Natural killer cell (primary cell): ENCODE data around the gene PRM3. TPM values are rescaled to one million over a fixed set of nuclear protein-coding genes. Genes with fewer than 3 reads are reported as not detected.

Experiments used
- ATAC-seq, 3 donors: fragments of 150-1000 bp in 2 of 3; fragments of 200-7000 bp in 1 of 3; cut with Tn5 transposase; 1 replicate in 1 of 3; 2 replicates in 2 of 3; pipeline ENCODE4 v1.10.0; 2021; ENCODE audit warnings: mild to moderate bottlenecking in 2 of 3, moderate library complexity in 2 of 3
- DNase-seq, 2 donors: peaks; one replicate each; pipeline versions ENCODE4 v3.0.0 to v3.0.0-alpha.2; 2013 to 2021; ENCODE audit warnings: mixed read lengths in 1 of 2
- H3K27ac ChIP-seq: one replicate; pipeline ENCODE4 v1.5.1; 2013; ENCODE audit warnings: mild to moderate bottlenecking, low read length
- H3K27me3 ChIP-seq: one replicate; pipeline ENCODE4 v1.6.1; 2013; ENCODE audit warnings: low read length; ENCODE audit not compliant: control insufficient read depth, insufficient read depth
- H3K36me3 ChIP-seq: one replicate; pipeline ENCODE4 v1.6.1; 2013; ENCODE audit warnings: low read length; ENCODE audit not compliant: control insufficient read depth, insufficient read depth
- H3K4me1 ChIP-seq: one replicate; pipeline ENCODE4 v1.6.1; 2013; ENCODE audit warnings: low read length; ENCODE audit not compliant: control insufficient read depth, insufficient read depth
- H3K4me3 ChIP-seq: one replicate; pipeline ENCODE4 v1.5.1; 2013; ENCODE audit warnings: low read length
- H3K9me3 ChIP-seq: one replicate; pipeline ENCODE4 v1.6.1; 2013; ENCODE audit warnings: low read length; ENCODE audit not compliant: control insufficient read depth, insufficient read depth
- H3K27ac Mint-ChIP-seq, 2 donors: one replicate each; pipeline ENCODE4 v1.8.0; 2022; ENCODE audit warnings: mild to moderate bottlenecking in 2 of 2, mixed read lengths in 2 of 2, moderate library complexity in 1 of 2
- H3K27me3 Mint-ChIP-seq, 2 donors: one replicate each; pipeline ENCODE4 v1.8.0; 2022; ENCODE audit warnings: low read depth in 2 of 2, mixed read lengths in 2 of 2
- H3K36me3 Mint-ChIP-seq: one replicate; pipeline ENCODE4 v1.8.0; 2022; ENCODE audit warnings: mixed read lengths
- H3K4me1 Mint-ChIP-seq, 2 donors: one replicate each; pipeline ENCODE4 v1.8.0; 2022; ENCODE audit warnings: mixed read lengths in 2 of 2
- H3K4me3 Mint-ChIP-seq: one replicate; pipeline ENCODE4 v1.8.0; 2022; ENCODE audit warnings: mild to moderate bottlenecking, moderate library complexity, mixed read lengths
- H3K9me3 Mint-ChIP-seq, 2 donors: one replicate each; pipeline ENCODE4 v1.8.0; 2022; ENCODE audit warnings: mixed read lengths in 2 of 2
- WGBS: methylation state at CpG from one replicate; pipeline ENCODE4 v1.1.7; 2013; ENCODE audit warnings: missing lambda C conversion rate; ENCODE audit not compliant: insufficient coverage; 5-methylcytosine and 5-hydroxymethylcytosine counted together
- intact Hi-C: fragments of 100-400 bp; cut with micrococcal nuclease; formaldehyde crosslinking; loops from one replicate; pipeline ENCODE4 v1.14.2; 2022
- total RNA-seq, 4 donors: library from RNA; stranded (reverse); fragments of 120-200 nt in 1 of 4; gene quantifications; one replicate each; pipeline versions ENCODE4 v1.2.3 to v1.2.4, GENCODE V29; 2013 to 2022
- TF ChIP-seq, protein P1 (sequence below): fragments of 200-600 bp; IDR thresholded peaks from one replicate; pipeline ENCODE4 v1.8.0; 2022; ENCODE audit warnings: antibody characterized with exemption

PRM3 gene
- total RNA-seq, 3 donors from 2014 or later (not counting 1 experiment from before 2014, with no cell fraction given) = not detected

DNA sequence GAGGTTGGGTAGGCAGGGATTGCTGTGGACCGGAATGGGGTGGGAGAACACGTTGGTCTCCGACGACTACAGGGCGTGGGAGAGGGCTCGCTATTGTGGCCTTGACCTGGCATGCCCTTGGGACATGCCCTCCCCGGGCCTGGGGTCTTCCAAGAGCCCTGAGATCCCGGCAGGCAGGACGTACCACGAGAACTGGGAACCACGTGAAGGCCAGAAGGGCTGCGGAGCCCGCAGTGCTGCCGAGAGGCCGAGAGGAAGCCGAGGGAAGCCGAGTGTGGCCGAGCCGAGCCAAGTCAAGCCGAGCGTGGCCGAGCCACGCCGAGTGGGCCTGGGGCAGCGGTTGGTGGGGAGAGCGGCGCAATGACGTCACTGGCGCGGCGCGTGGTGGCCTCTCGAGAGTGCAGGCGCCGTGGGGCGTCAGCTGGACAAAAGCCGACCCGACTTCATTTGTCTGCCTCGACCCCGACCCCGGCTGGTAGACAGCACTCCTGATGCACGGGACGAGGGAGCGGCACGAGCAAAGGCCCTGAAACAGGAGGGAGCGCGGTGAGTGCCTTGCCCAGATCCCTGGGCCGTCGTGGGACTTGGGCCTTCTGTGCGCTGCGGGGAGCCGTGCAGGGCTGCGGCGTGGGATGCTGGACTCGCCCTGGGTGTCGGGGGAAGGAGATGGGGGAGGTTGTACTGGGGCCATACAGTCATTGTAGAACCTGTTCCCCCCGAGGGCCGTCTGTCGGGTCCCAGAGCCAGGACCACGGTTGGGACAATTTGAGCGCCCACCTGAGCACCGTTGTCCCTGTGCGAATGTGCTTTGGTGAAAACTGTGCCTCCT lies 24.0 kb downstream of the PRM3 start:
- intact Hi-C loops = loop anchor here (5.0 to 10.0 kb wide), 2 partner anchors 135 to 313 kb away; no protein-coding TSS in a partner anchor
- 93% methylated on average over 60 of the region's 63 CpGs for WGBS
- H3K4me3 ChIP-seq = no peak overlapping the region
- H3K36me3 ChIP-seq = peaks cover 3% of the 10 kb centered on the region
- no peaks in the 10 kb centered on the region for H3K9me3 ChIP-seq
- no peak overlapping the region for H3K27ac ChIP-seq
- Mint-ChIP-seq H3K27ac (no peak overlapping the region), H3K4me1 (peaks cover 35 to 51% of the 10 kb centered on the region in 2 donors), H3K9me3 (no peaks in the 10 kb centered on the region), H3K27me3 (no peaks in the 10 kb centered on the region), H3K36me3 (no peaks in the 10 kb centered on the region), H3K4me3 (no peak overlapping the region)
- DNase-seq (no peak), ATAC-seq (no peak)
- TF ChIP-seq, protein P1, sequence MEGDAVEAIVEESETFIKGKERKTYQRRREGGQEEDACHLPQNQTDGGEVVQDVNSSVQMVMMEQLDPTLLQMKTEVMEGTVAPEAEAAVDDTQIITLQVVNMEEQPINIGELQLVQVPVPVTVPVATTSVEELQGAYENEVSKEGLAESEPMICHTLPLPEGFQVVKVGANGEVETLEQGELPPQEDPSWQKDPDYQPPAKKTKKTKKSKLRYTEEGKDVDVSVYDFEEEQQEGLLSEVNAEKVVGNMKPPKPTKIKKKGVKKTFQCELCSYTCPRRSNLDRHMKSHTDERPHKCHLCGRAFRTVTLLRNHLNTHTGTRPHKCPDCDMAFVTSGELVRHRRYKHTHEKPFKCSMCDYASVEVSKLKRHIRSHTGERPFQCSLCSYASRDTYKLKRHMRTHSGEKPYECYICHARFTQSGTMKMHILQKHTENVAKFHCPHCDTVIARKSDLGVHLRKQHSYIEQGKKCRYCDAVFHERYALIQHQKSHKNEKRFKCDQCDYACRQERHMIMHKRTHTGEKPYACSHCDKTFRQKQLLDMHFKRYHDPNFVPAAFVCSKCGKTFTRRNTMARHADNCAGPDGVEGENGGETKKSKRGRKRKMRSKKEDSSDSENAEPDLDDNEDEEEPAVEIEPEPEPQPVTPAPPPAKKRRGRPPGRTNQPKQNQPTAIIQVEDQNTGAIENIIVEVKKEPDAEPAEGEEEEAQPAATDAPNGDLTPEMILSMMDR = no peak
- no peaks in the 10 kb centered on the region for H3K27me3 ChIP-seq
- H3K4me1 ChIP-seq = peaks cover 44% of the 10 kb centered on the region

- ATAC-seq (no peak), DNase-seq (no peak)
- no peak overlapping the region for H3K4me3 ChIP-seq
- H3K4me3 Mint-ChIP-seq = no peak overlapping the region
- H3K4me1 ChIP-seq = peaks cover 31% of the 10 kb centered on the region
- TF ChIP-seq, protein P1 = no peak
- WGBS = 90% methylated on average over 8 of the region's 8 CpGs
- no peaks in the 10 kb centered on the region for H3K9me3 Mint-ChIP-seq
- H3K27me3 ChIP-seq = no peaks in the 10 kb centered on the region
- no peak overlapping the region for H3K27ac ChIP-seq
- intact Hi-C loops = no loop called here
- H3K36me3 ChIP-seq = peaks cover 2% of the 10 kb centered on the region
- H3K4me1 Mint-ChIP-seq = peaks cover 27 to 41% of the 10 kb centered on the region in 2 donors
- no peaks in the 10 kb centered on the region for H3K27me3 Mint-ChIP-seq
- H3K9me3 ChIP-seq = no peaks in the 10 kb centered on the region
- H3K36me3 Mint-ChIP-seq = no peaks in the 10 kb centered on the region
- H3K27ac Mint-ChIP-seq = no peak overlapping the region
Measured at GRCh38 chr16:11248133-11248532, 25.3 kb downstream of the PRM3 start.

GRCh38 chr16:11245988-11246387 lies 27.4 kb downstream of the PRM3 start:
- H3K9me3 Mint-ChIP-seq = no peaks in the 10 kb centered on the region
- H3K4me1 Mint-ChIP-seq = peaks cover 11 to 24% of the 10 kb centered on the region in 2 donors
- H3K4me3 Mint-ChIP-seq = no peak overlapping the region
- DNase-seq = no peak
- H3K36me3 Mint-ChIP-seq = no peaks in the 10 kb centered on the region
- Histone ChIP-seq H3K4me3 (no peak overlapping the region), H3K4me1 (peaks cover 12% of the 10 kb centered on the region), H3K27me3 (no peaks in the 10 kb centered on the region), H3K36me3 (no peaks in the 10 kb centered on the region), H3K9me3 (no peaks in the 10 kb centered on the region), H3K27ac (no peak overlapping the region)
- peak; percentile 21 to 50 (median 33) for ATAC-seq
- intact Hi-C loops = no loop called here
- no peaks in the 10 kb centered on the region for H3K27me3 Mint-ChIP-seq
- H3K27ac Mint-ChIP-seq = no peak overlapping the region
- TF ChIP-seq, protein P1 = no peak
